ENCODE data around the gene ABCC10.

DNA sequence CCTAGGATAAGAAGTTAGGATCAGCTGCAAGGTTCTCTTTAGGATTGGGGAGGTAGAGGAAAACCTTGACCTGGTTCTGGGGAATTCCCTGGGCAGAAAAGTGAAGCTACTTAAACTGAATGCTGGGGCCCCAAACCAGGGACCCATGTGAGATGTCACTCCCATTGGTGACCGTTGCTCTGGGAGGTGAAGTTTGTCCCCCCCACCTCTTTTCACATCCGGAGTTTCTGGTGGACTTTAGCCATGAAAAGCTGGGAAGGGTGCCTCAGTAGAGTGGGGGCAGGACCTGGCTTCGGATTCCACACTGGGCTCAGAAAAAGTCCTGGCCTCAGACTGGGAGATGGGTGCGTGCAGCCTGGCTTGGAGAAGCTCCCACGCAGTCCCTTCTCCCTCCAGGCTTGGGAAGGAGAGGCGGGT is 63.2 kb downstream of the ABCC10 start:
- TF ChIP-seq EP300 (IDR thresholded peaks at IDR 0.05) = no peak
- TF ChIP-seq, protein P1, sequence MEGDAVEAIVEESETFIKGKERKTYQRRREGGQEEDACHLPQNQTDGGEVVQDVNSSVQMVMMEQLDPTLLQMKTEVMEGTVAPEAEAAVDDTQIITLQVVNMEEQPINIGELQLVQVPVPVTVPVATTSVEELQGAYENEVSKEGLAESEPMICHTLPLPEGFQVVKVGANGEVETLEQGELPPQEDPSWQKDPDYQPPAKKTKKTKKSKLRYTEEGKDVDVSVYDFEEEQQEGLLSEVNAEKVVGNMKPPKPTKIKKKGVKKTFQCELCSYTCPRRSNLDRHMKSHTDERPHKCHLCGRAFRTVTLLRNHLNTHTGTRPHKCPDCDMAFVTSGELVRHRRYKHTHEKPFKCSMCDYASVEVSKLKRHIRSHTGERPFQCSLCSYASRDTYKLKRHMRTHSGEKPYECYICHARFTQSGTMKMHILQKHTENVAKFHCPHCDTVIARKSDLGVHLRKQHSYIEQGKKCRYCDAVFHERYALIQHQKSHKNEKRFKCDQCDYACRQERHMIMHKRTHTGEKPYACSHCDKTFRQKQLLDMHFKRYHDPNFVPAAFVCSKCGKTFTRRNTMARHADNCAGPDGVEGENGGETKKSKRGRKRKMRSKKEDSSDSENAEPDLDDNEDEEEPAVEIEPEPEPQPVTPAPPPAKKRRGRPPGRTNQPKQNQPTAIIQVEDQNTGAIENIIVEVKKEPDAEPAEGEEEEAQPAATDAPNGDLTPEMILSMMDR (IDR thresholded peaks at IDR 0.05) = no peak
- no peak for TF ChIP-seq POLR2A (IDR thresholded peaks at IDR 0.05)

All from suprapubic skin (tissue), 3 donors.